Neural cell (in vitro differentiated cells): ENCODE data around the gene NFX1.

Experiments
- EZH2 ChIP-seq: fragments of 200-600, 300-800 bp; shearing (Covaris generic), sonication (generic); IDR thresholded peaks from 2 replicates; pipeline ENCODE4 v1.6.1; 2014; ENCODE audit warnings: antibody characterized with exemption, low read length, borderline replicate concordance, mild to moderate bottlenecking; ENCODE audit not compliant: insufficient read depth, poor library complexity, severe bottlenecking
- SMC3 ChIP-seq: fragments of 450-650 bp; conservative IDR thresholded peaks from 2 replicates; pipeline ENCODE4 v1.6.1; 2014; ENCODE audit warnings: antibody characterized with exemption, mild to moderate bottlenecking, moderate library complexity; ENCODE audit not compliant: poor library complexity
- TF ChIP-seq, protein P1 (sequence below): fragments of 450-650 bp; IDR thresholded peaks from 2 replicates; pipeline ENCODE4 v1.5.1; 2014; ENCODE audit warnings: antibody characterized with exemption, mild to moderate bottlenecking, moderate library complexity; ENCODE audit not compliant: poor library complexity, severe bottlenecking

DNA sequence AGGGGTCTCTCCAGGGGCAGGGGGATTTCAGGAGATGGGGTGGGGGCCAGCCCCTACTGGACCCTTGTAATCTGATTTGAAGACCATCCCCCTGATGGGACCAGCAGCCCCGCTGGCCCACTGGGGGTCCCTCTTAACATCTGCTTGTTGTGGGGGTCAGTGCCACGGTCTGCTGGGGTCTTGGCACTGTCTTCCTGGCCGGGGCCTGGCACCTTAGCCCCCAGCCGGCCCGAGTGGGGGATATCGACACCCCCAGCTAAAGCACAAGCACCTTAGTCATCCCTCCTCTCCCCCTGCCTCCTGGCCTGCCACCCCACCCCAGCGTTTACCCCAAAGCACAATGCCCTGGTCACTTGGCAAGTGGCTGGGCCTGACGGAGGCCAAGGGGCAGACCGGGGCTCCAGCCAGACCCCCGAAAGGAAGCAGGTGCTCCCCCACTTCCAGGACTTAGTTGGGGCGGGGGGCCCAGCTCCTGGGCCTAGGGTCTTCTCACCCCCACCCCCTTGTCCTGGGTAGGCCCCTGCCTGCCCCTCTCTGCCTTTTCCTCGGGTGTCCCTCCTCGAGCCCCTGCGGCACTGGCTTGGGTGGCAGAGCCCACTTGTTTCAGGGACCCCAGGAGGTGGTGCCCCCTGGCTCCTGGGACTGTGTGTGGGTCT, 1.4 kb upstream of the NFX1 start:
- TF ChIP-seq EZH2 (no peak), SMC3 (no peak)
- TF ChIP-seq, protein P1, sequence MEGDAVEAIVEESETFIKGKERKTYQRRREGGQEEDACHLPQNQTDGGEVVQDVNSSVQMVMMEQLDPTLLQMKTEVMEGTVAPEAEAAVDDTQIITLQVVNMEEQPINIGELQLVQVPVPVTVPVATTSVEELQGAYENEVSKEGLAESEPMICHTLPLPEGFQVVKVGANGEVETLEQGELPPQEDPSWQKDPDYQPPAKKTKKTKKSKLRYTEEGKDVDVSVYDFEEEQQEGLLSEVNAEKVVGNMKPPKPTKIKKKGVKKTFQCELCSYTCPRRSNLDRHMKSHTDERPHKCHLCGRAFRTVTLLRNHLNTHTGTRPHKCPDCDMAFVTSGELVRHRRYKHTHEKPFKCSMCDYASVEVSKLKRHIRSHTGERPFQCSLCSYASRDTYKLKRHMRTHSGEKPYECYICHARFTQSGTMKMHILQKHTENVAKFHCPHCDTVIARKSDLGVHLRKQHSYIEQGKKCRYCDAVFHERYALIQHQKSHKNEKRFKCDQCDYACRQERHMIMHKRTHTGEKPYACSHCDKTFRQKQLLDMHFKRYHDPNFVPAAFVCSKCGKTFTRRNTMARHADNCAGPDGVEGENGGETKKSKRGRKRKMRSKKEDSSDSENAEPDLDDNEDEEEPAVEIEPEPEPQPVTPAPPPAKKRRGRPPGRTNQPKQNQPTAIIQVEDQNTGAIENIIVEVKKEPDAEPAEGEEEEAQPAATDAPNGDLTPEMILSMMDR: no peak
